ENCODE data around the gene RARRES1. TPM values are rescaled to one million over a fixed set of nuclear protein-coding genes. Genes with fewer than 3 reads are reported as not detected.

RARRES1 gene
- total RNA-seq, 2 experiments from 2014 or later = not detected

DNA sequence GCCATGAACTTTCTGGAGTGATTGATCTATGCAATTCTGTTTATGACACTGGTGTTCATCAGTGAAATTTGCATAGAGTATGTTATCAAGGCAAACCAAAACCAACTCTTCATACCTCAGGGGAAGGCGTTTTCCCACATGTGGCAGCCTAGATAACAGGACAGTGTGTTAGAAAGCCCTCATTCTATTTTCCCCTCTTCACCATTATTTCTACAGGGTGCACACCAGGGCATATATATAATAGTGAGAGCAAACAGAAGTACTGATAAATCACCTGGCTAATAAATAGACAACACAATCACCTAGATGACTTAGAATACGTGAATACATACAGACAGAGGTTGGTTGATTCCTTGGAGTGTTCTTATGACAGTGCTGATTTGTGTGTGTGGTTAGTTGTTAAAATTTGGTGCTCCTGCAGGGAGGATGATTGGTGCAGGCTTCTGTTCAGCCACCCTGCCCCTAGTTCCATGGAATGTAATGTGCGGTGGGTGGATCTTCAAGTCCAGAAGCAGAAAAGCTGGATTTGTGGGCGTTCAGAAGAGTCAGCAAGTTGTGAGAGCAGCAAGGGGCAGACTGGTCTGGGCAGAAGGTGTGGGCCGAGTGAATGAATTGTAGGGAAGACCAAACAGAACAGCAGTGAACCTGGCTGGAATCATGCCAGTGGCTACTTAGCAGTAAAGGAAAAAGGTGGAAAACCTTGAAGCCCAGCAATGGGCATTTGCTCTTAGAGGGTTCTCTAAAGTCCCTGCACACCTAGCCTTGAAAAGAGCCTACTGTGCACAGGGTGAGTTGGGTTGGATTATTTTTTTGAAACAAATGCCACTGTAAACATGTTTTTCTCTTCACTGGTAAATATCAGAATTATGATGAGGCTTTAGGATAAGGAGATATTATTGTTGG is 11.7 kb upstream of the RARRES1 start:
- intact Hi-C loops (cut with micrococcal nuclease; ENCODE audit: unreplicated experiment) = no loop called here

DNA sequence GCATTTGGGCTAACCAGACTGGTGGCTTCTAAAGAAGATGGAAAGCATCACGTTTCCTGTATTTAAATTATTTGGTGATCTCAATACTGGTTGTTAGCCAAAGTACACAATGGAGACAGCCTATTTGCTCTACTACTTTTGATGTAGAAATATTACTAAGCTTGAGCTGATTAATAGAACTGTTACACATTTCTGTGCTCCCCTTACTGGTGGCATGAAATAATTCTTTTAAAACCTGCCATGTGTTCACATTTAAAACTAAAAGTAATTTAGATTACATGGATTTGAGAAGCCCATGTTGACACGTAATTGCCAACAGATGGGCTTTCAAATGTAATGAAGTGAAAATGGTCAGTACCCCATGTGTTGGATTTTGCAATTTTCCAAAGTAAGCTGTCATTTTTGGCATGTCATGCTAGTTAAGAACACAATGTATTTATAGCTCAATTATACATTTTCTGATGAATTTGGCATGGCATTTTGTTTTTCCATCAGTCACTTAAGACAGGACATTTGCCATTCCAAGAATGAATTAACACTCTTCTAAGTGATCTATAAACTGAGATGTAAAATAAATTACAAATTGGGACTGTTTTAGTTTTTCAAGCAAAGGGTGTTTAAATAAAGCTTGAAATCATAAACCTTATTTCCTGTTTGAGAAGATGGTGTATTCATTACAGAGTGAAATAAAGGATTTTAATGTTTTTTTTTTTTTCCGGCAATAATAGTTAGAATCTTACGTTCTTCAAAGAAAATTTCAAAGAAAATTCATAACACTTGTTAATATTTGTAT is 10.8 kb upstream of the RARRES1 start:
- H3K4me3 ChIP-seq (ENCODE audit: low read depth, low read length, poor library complexity, severe bottlenecking) = no peak overlapping the region
- H3K79me2 ChIP-seq (ENCODE audit: insufficient read depth, low read depth, low read length) = no peaks in the 10 kb centered on the region
- no peaks in the 10 kb centered on the region for H3K9me2 ChIP-seq (ENCODE audit: insufficient read depth, low read length)
- no peak overlapping the region for H2AFZ ChIP-seq (ENCODE audit: low read length)
- intact Hi-C loops (cut with micrococcal nuclease; ENCODE audit: unreplicated experiment) = no loop called here
- DNase-seq (ENCODE audit: low spot score) = no peak
- H3K9me3 ChIP-seq (ENCODE audit: low read length) = no peaks in the 10 kb centered on the region
- CTCF ChIA-PET (ENCODE audit: unreplicated experiment) = no interaction called here
- no peaks in the 10 kb centered on the region for H4K20me1 ChIP-seq (ENCODE audit: insufficient read depth, low read length)
- BruUV-seq (replicated peaks) = no TSS peak
- 0 out of 2 replicates have a peak, but pooled peaks cover 3% of the 10 kb centered on the region for H3K36me3 ChIP-seq (ENCODE audit: insufficient read depth, low read length)
- TF ChIP-seq, protein P1, sequence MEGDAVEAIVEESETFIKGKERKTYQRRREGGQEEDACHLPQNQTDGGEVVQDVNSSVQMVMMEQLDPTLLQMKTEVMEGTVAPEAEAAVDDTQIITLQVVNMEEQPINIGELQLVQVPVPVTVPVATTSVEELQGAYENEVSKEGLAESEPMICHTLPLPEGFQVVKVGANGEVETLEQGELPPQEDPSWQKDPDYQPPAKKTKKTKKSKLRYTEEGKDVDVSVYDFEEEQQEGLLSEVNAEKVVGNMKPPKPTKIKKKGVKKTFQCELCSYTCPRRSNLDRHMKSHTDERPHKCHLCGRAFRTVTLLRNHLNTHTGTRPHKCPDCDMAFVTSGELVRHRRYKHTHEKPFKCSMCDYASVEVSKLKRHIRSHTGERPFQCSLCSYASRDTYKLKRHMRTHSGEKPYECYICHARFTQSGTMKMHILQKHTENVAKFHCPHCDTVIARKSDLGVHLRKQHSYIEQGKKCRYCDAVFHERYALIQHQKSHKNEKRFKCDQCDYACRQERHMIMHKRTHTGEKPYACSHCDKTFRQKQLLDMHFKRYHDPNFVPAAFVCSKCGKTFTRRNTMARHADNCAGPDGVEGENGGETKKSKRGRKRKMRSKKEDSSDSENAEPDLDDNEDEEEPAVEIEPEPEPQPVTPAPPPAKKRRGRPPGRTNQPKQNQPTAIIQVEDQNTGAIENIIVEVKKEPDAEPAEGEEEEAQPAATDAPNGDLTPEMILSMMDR (conservative IDR thresholded peaks at IDR 0.05; ENCODE audit: low read length) = no peak
- no peak for TF ChIP-seq EZH2phosphoT487 (IDR thresholded peaks at IDR 0.05; ENCODE audit: borderline replicate concordance, low read depth, low read length)
- POLR2A ChIA-PET = interaction anchor here (0.5 to 0.7 kb wide), 2 partner anchors 262 to 1370 kb away, joined by 3 to 4 read pairs; no protein-coding TSS in a partner anchor
- H3K4me2 ChIP-seq (ENCODE audit: low read length) = no peak overlapping the region
- peaks cover 10% of the 10 kb centered on the region for H3K4me1 ChIP-seq (ENCODE audit: insufficient read depth, low read length, poor library complexity, severe bottlenecking)
- no peak overlapping the region for H3K27ac ChIP-seq (ENCODE audit: low read depth, low read length, poor library complexity, severe bottlenecking)

More for the DNA sequence above, 11.7 kb upstream of the RARRES1 start:
- Histone ChIP-seq H3K4me1 (ENCODE audit: insufficient read depth, low read length, poor library complexity, severe bottlenecking) (peaks cover 10% of the 10 kb centered on the region), H3K4me2 (ENCODE audit: low read length) (no peak overlapping the region), H3K4me3 (ENCODE audit: low read depth, low read length, poor library complexity, severe bottlenecking) (no peak overlapping the region), H3K79me2 (ENCODE audit: insufficient read depth, low read depth, low read length) (no peaks in the 10 kb centered on the region), H3K9me3 (ENCODE audit: low read length) (no peaks in the 10 kb centered on the region), H2AFZ (ENCODE audit: low read length) (no peak overlapping the region), H3K9me2 (ENCODE audit: insufficient read depth, low read length) (no peaks in the 10 kb centered on the region), H4K20me1 (ENCODE audit: insufficient read depth, low read length) (no peaks in the 10 kb centered on the region), H3K27ac (ENCODE audit: low read depth, low read length, poor library complexity, severe bottlenecking) (no peak overlapping the region), H3K36me3 (ENCODE audit: insufficient read depth, low read length) (0 out of 2 replicates have a peak, but pooled peaks cover 3% of the 10 kb centered on the region)
- CTCF ChIA-PET (ENCODE audit: unreplicated experiment) = no interaction called here
- no peak for DNase-seq (ENCODE audit: low spot score)
- no TSS peak for BruUV-seq (replicated peaks)
- POLR2A ChIA-PET = no interaction called here
- TF ChIP-seq EZH2phosphoT487 (IDR thresholded peaks at IDR 0.05; ENCODE audit: borderline replicate concordance, low read depth, low read length) = no peak
- TF ChIP-seq, protein P1 (conservative IDR thresholded peaks at IDR 0.05; ENCODE audit: low read length) = no peak
